GM21390 (cell line): ENCODE data around the gene VWF.
"Not testable (repeated sequence)": the region's sequence is repeated elsewhere in the genome, so short reads cannot be mapped to it uniquely, and the experiment has no call there.

Experiments
- ATAC-seq: cut with Tn5 transposase; IDR thresholded peaks from one replicate; pipeline ENCODE4 v1.9.1; 2021; ENCODE audit not compliant: unreplicated experiment

The VWF gene

DNA sequence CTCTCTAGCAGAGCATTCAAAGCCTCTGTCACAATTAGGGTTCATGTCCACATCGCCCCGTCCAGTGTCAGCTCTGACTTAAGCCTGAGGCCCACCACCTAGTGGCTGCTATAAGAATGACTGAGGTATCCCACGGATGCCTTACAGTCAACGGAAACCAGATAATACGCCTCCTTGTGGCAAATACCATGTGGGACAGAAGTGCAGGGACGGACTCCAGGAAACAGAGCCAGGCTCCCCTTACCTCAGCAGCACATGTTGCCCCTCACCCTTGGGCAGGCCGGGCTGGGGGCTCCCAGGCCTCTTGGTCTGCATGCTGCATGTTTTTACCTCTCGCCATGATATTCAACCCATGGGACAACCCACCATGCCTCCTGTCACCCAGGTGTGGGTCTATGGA, 86.3 kb downstream of the VWF start:
- ATAC-seq: peak; percentile 69

DNA sequence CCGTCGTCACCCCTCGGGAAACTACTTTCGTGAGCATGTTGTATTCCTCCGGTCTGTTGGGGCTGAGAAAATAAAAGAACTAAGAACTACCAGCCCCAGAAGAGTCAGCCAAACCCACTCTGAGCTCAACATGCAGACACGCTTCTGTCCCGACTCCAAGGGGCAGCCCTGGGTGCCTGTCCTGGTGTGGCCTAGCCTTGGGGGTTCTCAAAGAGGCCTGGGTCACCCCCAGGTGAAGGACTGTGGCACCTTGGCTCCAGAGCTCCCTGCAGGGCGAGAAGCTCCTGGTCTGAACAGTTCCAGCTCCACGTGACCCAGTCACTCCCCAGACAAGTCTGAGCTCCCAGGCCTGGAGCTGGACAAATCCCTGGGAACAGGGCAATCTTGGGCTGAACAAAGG, 87.0 kb downstream of the VWF start:
- ATAC-seq: no peak

DNA sequence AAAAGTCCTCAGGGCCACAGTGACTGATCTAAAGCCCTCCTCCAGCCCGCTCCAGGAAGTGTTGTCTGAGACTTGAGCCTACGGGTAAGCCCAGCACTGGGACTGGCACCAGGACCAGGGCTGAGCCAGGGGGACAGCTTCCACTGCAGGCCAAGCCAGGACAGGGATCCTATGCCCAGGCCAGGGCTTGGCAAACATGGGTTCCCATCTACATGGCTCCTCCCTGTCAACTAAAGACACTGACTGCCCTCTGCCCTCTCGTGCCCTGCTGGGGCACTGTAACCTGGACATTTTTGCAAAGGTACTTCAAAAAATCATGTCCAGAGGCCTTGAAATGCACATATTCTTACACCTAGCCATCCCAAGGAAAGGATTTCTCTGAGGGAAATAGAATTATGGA, 88.0 kb downstream of the VWF start:
- ATAC-seq: no peak

DNA sequence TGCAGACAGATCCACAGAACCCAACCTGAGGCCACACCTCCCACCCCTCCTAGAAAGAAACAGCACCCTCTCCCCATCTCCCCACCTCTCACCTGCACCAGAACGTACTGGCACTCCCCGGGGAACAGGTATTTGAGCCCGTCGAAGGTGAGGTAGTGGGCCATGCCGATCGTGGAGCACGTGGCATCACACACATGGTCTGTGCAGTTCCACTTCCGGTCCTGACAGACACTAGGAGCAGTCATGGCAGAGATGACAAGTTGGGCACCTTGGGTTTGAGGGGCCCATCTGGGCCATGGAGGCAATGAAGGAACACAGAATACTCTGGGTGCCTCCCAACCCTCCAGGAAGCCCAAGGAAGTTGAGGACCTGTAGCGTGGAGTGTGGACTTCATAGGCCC, 89.9 kb downstream of the VWF start:
- no peak for ATAC-seq

DNA sequence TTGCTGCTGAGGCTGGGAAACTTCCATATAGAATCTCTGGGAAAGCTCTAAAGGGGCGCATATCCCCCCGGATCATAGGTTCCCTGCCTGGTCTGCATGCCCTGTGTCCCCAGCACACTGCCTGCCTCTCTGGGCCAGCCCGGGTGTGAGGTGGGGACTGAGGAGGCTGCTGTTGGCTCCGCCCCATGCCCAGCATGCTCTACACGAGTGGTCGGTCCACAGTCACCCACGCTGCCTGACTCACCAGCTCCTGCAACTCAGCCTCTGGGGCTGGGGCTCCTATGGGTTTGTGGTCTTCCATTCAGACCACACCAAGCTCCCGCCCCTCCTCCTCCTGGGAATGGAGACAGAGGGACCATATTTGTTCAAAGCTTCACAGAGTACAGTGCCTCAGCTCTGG, 90.9 kb downstream of the VWF start:
- no peak for ATAC-seq

DNA sequence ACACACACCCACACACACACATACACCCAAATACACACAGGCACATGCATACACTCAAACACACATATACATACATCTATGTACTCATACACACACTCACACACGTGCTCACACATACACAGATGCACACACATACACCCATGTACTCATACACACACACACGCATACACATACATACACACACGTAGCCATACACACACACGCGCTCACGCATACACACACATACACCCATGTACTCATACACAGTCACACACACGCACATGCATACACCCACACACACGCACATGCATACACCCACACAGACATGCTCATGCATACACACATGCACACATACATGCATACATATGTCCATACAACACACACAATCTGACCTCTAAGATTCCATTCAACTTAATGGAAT, 91.7 kb downstream of the VWF start:
- ATAC-seq: no peak

DNA sequence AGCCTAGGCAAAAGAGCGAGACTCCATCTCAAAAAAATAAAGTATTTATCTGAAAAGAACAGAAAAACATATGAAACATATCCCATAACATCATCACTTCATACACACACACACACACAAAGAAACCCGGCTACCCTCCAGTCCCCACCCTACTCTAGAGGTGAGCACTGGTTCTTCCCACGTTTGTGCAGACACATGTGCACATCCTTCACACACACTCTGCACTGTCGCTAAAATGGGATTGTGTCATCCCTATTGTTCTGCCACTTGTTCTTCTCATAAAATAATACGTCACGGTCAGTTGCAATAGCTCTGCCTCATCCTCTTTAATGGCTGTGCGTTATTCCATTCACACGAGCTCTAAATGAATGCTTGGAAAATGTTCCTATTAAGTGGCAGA, 93.5 kb downstream of the VWF start:
- no peak for ATAC-seq

DNA sequence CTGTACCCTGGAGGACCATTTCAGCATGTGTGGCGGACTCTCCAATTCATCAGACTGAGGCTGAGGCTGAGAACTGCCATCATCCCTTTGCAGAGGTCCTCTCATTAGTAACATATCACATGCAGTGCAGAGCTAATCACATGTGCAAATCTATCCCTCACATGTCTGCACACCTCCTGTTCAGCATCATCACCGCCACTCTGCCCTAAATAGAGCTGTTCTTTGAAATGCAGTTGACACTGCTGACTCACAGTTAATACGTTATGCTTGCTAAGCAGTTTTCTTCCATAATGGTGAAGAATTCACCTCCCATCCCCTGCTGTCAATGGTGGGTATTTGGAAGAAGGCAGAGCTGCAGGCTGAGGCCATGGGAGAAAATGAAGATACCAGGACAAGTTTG, 94.4 kb downstream of the VWF start:
- no peak for ATAC-seq

DNA sequence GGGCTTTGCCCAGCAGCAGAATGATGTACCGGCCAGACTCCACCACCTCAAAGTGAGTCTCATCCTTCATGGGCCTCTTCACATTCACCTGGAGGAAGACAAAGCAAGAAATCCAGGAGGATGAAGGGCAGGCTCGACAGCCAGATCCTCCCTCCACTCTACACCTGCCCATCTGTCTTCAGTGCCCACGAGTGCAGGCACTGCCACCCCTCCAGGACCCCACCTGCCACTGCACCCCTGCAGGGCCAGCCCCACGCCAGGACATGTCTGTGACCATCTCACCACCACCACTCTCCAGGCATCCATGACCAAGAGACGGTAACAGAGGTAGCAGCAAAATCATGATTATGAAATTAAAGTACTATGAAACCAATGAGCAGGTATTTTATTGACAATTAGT, 95.1 kb downstream of the VWF start:
- ATAC-seq: no peak

DNA sequence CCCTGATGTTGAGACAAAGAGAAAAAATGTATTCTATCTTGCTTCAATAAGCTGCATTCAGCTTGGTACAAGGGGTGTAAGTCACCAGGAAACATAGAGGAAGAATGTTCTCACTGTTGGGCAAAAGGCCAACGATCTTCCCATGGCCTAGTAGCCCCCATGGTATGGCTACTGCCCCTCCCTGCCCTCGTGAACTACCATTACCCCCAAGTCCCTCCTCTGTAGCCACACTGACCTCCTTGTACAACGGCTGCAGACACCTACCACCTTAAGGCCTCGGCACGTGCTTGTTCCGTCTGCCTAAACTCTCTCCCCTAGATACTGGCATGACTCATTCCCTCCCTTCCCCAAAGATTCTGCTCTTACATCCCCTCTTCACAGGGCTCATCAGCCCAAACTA, 97.5 kb downstream of the VWF start:
- no peak for ATAC-seq

DNA sequence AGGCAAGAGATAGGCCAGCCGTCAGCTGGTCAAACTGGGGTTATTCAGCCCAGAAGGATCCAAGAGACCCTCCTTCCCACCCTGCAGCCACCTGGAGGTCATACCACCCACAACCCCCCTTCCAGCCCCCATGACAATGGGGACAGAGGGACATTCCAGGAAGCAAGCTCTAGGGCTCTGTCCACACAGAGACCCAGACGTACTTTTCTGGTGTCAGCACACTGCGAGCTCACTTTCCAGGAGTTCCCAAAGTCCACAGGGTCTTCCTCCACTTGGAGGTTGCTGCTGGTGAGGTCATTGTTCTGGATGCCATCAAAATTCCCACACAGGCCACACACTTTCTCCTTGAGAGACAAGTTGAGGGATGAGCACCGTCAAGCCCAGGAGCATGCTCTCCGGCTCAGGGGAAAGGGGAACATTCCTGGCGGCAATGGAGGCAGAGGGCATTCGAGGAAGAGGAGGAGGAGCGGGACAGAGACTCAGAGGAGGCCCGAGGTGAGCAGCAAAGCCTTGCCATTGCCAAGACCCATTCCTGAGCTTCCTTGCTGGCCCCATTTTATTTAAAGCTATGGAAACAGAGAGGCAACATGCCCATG, 98.7 kb downstream of the VWF start:
- not testable (repeated sequence) for ATAC-seq

DNA sequence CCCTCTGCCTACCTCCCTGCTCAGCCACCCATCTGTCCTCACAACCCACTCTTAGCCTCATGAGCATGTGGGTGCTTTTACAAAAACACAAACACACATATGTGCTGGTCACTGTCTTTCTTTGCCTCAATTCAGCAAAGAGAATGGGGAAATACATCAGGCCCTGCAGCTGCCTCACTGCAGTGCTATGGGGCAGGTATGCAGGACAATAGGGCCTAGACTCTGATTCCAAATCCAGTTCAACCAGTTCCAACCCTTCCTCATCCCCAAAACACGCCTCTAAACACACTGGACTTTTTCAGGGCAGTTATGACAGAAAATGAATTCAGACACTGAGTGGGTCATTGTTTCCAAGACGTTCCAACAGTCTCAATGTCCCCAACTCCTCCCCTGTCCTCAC, 100.4 kb downstream of the VWF start:
- ATAC-seq: not testable (repeated sequence)

DNA sequence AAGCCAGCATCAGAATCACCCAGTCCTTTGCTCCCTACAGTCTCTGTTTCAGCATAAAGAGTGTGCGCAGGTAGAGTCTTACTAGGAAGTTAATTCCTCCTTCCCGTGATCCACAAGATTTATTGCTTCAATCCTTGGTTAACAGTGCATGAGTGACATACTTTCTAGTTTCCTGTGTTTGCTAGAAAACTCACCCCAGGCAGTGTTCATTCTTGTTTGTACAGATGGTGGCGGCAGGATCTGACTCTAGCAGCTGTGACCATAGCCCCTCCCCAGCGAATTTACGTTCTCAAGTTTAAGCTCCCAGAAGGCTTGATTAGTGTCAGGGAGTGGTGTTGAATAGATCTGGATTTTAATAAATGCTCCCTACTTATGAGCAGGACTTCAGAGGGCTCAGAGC, 103.5 kb downstream of the VWF start:
- ATAC-seq: no peak

DNA sequence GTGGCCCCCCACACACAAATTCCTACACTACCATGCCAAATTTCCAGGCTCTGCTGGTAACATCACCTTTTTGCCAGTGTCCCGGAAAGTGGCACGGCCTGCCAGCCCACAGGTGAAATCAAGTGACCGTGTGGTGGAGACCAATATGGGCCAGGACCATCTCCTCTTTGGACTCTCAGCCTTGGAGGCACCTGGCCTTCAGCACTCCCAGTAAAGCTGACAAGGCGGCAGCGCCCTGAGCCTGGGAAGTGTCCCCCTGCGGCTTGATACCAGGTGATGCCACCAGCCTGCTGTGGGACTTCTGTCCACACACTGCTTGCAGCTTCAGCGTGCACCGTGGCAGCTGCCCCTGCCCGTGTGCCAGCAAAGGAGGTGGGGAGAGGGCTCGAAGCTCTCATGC, 104.0 kb downstream of the VWF start:
- not testable (repeated sequence) for ATAC-seq

DNA sequence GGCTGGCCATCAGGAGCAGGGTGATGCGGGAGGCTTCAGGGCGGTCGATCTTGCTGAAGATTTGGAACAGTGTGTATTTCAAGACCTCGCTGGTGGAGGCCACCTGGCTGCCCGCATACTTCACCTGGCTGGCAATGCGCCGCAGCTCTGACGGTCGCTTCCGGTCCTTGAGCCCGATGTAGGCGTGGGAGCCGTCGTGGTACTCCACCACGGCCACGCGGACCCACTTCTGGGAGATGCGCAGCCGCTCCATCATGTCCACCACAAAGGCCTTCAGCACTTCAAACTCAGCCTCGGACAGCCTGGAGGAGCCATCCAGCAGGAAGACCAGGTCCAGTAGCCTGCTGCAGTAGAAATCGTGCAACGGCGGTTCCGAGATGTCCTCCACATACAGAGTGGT, 105.2 kb downstream of the VWF start:
- ATAC-seq: not testable (repeated sequence)

DNA sequence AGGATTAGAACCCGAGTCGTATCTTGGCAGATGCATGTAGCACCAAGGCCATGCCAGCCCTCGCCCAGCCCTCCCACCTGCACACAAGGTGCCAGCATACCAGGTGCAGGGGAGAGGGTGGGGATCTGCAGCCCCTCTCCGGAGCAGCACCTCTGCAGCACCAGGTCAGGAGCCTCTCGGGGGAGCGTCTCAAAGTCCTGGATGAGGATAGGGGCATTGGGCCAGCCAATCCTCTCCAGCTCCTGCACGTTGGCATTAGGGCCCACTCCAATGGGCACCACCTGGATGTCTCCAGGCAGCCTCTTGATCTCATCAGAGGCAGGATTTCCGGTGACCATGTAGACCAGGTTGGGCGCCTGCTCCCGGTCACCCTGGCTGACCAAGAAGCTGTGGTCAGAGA, 106.2 kb downstream of the VWF start:
- ATAC-seq: no peak

DNA sequence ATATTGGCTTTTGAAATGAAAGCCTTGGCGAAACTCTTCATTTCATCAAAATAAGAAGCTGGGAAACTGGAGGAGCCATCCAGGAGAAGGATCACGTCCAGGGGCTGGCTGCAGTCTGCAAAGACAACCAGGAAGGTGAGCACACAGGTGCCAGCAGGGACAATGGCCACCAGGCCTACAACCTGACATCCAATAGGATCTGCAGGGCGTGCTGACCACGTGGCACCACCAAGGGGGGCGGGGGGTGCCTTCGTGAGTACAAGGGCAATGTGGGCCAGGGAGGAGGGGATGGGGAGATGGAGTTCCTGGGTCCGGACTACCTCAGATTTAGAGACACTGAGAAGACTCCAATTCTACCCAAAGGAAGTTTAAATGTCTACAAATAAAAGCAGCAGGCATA, 107.7 kb downstream of the VWF start:
- ATAC-seq: no peak

DNA sequence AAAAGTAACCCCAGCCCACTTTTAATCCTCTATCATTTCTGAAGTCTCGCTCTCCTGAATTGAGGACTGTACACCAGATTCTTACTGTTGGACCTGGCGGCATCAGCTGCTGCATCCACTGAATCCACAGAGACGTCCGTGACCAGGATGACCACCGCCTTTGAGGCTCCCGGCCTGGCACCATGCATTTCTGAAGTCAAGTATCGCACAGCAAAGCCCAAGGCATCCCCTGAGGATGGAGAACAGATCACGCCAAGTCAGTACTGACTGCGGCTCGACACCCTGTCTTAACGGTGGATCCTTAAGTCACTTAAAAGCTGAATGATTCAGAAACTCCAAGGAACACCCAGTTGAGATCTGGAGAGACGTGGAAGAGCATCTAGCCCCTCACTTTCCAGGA, 108.5 kb downstream of the VWF start:
- ATAC-seq: not testable (repeated sequence)

DNA sequence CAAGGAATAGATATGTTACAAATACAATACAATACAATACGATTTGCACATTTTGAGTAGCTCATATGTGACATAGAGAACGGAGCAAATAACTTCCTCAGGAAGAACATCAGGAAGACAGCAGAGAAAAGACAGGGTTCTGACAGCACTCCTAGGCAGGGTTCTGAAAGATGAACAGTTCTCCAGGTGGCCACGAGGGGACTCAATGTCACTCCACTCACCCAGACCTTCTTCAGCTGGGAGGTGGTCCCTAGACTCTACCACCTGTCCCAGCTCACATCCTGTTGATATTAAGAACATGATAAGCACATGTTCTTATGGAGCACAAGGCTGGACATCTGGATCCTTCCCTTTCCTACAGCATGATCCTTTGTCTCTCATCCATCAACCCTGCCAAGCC, 109.2 kb downstream of the VWF start:
- not testable (repeated sequence) for ATAC-seq

DNA sequence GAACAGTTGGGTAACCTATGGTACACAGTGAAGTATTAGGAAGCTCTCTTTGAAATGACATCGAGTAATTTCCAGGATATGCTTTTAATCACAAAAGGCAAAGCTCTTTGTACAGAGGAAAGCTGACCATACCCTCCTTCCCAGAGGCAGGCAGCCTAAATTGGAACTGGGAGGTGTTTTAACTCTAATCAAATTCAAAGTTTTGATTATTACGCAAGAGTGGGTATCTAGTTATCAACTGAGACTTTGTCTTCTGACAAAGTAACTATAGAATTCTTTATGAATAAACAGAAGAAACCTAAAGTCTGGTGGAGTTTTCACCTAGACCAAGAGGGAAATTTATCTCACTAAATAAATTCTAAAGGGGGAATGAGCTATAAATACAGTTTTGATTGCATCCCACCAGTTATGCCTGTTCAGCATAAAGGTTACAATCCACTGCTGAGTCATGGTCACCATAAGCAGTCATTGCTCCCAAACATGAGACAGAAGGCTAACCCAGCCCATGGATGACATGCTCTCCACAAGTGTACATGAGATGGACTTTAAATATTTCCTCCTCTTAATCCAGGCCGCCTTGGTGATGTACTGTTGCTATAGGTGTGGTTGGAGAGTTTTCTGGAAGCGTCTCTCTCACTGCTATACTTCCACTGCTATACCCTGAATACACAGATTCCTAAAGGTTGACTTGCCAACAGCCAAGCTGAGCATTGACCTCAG, 113.7 kb downstream of the VWF start:
- not testable (repeated sequence) for ATAC-seq

DNA sequence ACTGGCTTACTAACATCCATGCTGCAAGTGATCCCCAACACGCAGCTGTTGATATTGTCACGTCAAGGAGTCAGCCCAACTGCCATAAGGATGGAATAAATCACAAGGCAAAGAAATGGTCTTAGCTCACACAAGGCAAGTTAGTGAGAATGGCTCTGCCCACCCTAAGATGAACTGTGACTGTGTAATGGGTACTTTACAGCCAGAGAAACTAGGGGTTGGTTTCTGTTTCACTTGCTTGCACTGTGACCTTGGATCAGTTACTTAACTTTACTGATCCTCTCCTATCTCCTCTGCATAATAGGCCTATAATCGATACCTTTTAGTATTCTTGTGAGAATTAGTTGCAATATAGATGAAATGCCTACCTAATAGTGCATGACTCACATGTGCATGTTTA, 127.2 kb downstream of the VWF start:
- no peak for ATAC-seq

DNA sequence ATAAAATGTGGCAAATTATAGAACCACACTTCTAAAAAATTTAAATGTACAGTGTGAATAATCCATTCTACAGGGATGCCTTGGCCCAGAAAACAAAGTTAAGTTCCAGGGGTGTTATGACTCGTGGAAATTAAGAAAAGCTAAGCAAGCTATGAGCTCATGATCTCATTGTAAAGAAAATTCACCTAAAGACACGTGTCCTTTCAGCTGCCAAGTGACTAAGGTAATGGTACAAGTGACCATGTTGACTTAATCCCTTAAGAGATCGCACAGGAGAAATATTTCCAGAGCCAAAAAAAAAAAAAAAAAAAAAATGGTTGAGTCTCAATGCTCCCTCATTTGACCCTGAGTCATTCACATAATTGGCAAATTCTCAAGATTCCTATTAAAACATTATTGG, 128.0 kb downstream of the VWF start:
- no peak for ATAC-seq

DNA sequence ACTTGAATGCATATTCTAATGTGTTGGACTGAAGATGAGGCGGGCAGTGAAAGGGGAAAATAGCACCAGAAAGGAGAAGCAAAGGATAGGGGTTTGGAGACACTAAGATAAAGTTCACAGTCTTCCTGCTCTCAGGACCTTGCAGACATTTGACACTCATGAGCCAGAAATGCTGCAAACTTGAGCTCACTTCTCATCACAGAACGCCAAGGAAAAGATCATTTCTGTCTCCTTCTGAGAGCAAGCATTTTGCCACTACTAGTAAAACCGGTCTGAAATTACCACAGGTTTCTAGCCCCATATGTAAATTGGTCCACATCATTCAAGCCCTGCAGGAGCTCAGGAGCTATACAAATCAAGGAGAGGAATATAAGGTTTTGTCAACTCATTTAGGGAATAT, 134.8 kb downstream of the VWF start:
- no peak for ATAC-seq
